GM06990 (cell line): ENCODE results near the gene BSG.

Experiments
- DNase-seq: peaks from one replicate; pipeline ENCODE4 v3.0.0-alpha.2; 2011; ENCODE audit not compliant: insufficient read length; ENCODE audit errors: extremely low read depth
- H3K27me3 ChIP-seq: replicated peaks from 2 replicates; pipeline ENCODE4 v1.6.0; 2011; ENCODE audit warnings: low read length; ENCODE audit not compliant: control insufficient read depth, insufficient read depth
- H3K36me3 ChIP-seq: 2 replicates; pipeline ENCODE4 v1.5.1; 2011; ENCODE audit warnings: low read length; ENCODE audit not compliant: control insufficient read depth, insufficient read depth
- H3K4me3 ChIP-seq: replicated peaks from 2 replicates; pipeline ENCODE4 v1.5.1; 2011; ENCODE audit warnings: low read depth, mild to moderate bottlenecking, control low read depth, low read length
- CTCF ChIP-seq: IDR thresholded peaks from 2 replicates; pipeline ENCODE4 v1.5.1; 2011; ENCODE audit warnings: low read length, control low read depth, mild to moderate bottlenecking, inconsistent platforms; ENCODE audit not compliant: insufficient read depth, poor library complexity, severe bottlenecking

BSG gene

GRCh38 chr19:567296-567900, 5.0 kb upstream of the BSG start:
- no peak for TF ChIP-seq CTCF
- Histone ChIP-seq H3K36me3 (no peaks in the 10 kb centered on the region), H3K27me3 (no peaks in the 10 kb centered on the region), H3K4me3 (no peak overlapping the region)
- DNase-seq, result no peak

- no peak for DNase-seq
- Histone ChIP-seq H3K27me3 (no peaks in the 10 kb centered on the region), H3K4me3 (no peak overlapping the region), H3K36me3 (no peaks in the 10 kb centered on the region)
- TF ChIP-seq CTCF, result no peak
Measured at GRCh38 chr19:570251-570686, 2.1 kb upstream of the BSG start.

GRCh38 chr19:570937-571565, 1.3 kb upstream of the BSG start:
- no peaks in the 10 kb centered on the region for H3K27me3 ChIP-seq
- no peaks in the 10 kb centered on the region for H3K36me3 ChIP-seq
- TF ChIP-seq CTCF, result no peak
- DNase-seq, result peak; percentile 79
- peak overlapping the region; percentile 53 for H3K4me3 ChIP-seq

DNA sequence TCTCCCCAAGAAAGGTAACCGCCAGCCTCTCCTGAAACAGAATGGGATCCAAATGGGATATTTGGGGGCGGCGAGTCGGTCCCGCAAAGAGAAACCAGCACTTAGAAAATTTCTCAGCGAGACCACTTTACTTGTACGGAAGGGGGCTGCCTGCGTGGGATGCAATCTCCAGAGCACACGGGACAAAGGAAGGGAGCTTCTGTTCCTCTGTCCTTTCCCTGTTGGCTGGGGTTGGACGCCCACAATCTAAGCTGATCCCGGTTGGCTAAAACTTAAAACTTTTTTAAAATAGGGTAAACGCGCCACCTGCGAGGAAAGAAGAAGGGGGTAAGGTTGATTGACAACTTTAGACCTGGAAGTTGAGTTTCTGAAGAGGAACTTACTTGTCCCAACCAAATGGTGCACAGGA, 826 bp upstream of the BSG start:
- DNase-seq, result no peak
- no peak for TF ChIP-seq CTCF
- peak overlapping the region; percentile 53 for H3K4me3 ChIP-seq
- H3K27me3 ChIP-seq, result no peaks in the 10 kb centered on the region
- no peaks in the 10 kb centered on the region for H3K36me3 ChIP-seq

DNA sequence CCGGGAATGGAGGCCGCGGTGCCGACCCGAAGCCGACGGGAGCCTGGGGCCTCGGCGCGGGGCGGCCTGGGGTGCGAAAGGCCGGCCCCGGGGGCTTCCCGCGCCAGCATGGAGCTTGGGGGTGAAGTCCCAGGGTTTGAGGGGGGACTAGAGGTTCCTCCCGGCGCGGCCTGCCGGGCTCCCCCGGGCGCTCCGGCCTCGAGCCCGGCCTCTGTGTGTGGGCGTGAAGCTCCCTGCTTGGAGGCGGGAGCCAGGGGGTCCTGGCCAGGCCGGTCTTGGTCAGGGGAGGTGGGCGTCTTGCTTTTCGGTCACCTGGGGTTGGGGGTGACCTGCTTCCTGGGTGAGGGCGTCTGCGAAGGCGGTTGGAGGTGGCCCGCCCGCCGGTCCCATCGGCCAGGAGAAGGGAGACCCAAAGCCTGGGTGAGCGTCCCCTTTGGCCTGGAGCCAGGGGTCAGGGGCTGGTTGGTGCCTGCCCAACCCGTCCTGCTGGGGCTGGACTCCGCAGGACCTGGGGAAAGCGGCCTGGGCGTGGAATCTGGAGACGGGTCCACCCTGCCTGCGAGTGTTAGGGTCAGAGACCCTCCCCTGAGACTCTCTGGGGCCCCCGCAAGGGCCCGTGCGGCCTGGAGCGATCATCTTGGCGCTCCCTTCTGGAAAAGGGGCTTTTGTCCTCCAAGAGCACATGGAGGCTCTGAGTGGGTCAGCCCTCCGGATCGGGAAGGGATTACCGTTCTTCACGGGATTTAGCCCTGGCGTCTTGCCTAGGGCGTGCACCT, 535 bp downstream of the BSG start:
- peaks cover 10% of the 10 kb centered on the region for H3K36me3 ChIP-seq
- H3K4me3 ChIP-seq, result peak overlapping the region; percentile 98
- no peaks in the 10 kb centered on the region for H3K27me3 ChIP-seq
- TF ChIP-seq CTCF, result no peak
- DNase-seq, result peak; percentile 48
